Measurements from ENCODE around the gene ADGRF1.
"Not testable (repeated sequence)": the region's sequence is repeated elsewhere in the genome, so short reads cannot be mapped to it uniquely, and the experiment has no call there.

The ADGRF1 gene

GRCh38 chr6:47059216-47059885 is 17.2 kb upstream of the ADGRF1 start:
- intact Hi-C loops (cut with DNase I; ENCODE audit: low total_unique reads): no loop called here
- no peak for DNase-seq
- no peak overlapping the region for H3K27ac ChIP-seq

GRCh38 chr6:47057830-47058540 is 15.9 kb upstream of the ADGRF1 start:
- DNase-seq: no peak
- TF ChIP-seq CTCF (IDR thresholded peaks at IDR 0.05): no peak
- peaks cover 0 to 1% (median 0%) of the 10 kb centered on the region in 3 donors for H3K9me3 ChIP-seq

More at GRCh38 chr6:47059216-47059885, 17.2 kb upstream of the ADGRF1 start:
- no peak overlapping the region for H3K4me3 ChIP-seq
- TF ChIP-seq CTCF (IDR thresholded peaks at IDR 0.05): no peak
- no peaks in the 10 kb centered on the region for H3K36me3 ChIP-seq
- peaks cover 0 to 4% of the 10 kb centered on the region in 2 donors for H3K27me3 ChIP-seq
- H3K9me3 ChIP-seq: peaks cover 0 to 4% (median 0%) of the 10 kb centered on the region in 3 donors
- no peaks in the 10 kb centered on the region for H3K4me1 ChIP-seq

DNA sequence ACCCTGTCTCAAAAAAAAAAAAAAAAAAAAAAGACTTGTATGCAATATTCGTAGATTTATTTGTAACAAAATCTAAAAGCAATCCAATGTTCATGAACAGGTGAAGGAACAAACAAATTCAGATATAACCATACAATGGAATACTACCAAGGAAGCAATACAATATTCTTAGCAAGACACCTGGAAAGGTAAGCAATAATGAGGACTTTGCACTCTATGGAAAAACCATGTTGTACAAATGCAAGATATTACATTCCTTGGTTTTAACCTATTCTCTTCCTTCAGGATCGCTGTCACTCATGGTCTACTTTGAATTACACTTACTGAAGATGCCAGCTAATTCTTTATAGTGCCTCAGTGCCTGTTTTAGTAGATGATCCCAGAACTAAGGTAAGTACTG is 14.7 kb upstream of the ADGRF1 start:
- H3K27ac ChIP-seq: no peak overlapping the region
- intact Hi-C loops (cut with DNase I; ENCODE audit: low total_unique reads): no loop called here
- no peak for TF ChIP-seq CTCF (IDR thresholded peaks at IDR 0.05)

More at GRCh38 chr6:47057830-47058540, 15.9 kb upstream of the ADGRF1 start:
- no peaks in the 10 kb centered on the region for H3K4me1 ChIP-seq
- H3K4me3 ChIP-seq: no peak overlapping the region
- H3K27me3 ChIP-seq: peaks cover 0 to 4% of the 10 kb centered on the region in 2 donors
- H3K36me3 ChIP-seq: no peaks in the 10 kb centered on the region
- no peak overlapping the region for H3K27ac ChIP-seq
- intact Hi-C loops (cut with DNase I; ENCODE audit: low total_unique reads): no loop called here

DNA sequence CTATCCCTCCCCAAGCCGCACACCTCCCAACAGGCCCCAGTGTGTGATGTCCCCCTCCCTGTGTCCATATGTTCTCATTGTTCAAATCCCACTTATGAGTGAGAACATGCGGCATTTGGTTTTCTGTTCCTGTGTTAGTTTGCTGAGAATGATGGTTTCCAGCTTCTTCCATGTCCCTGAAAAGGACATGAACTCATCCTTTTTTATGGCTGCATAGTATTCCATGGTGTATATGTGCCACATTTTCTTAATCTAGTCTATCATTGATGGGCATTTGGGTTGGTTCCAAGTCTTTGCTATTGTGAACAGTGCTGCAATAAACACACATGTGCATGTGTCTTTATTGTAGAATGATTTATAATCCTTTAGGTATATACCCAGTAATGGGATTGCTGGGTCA is 12.2 kb upstream of the ADGRF1 start:
- H3K4me1 ChIP-seq; DNase-seq; intact Hi-C loops (cut with DNase I; ENCODE audit: low total_unique reads); H3K4me3 ChIP-seq; H3K27ac ChIP-seq; H3K27me3 ChIP-seq; H3K36me3 ChIP-seq; H3K9me3 ChIP-seq: not testable (repeated sequence)

More for the DNA sequence above, 14.7 kb upstream of the ADGRF1 start:
- Histone ChIP-seq H3K36me3 (no peaks in the 10 kb centered on the region), H3K4me1 (no peaks in the 10 kb centered on the region), H3K27me3 (peaks cover 0 to 4% of the 10 kb centered on the region in 2 donors), H3K9me3 (no peaks in the 10 kb centered on the region), H3K4me3 (no peak overlapping the region)
- no peak for DNase-seq

DNA sequence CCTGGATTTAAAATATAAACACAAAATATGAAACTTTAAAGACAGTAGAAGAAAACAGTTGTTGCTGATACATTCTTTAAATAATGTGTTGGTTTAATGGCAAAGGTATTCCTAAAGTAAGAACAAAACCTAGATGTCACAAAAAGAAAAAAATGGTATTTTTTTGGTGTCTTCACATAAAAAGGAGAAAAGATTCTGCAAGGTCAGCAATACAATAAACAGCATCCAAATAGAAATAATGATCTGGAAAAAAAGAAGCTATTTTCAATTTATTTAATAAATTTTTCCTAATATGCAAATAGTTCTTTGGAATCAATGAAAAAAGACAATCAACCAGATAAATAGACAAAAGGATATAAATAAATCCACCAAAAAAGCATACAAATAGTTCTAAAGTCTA is 6.5 kb upstream of the ADGRF1 start:
- no peaks in the 10 kb centered on the region for H3K36me3 ChIP-seq
- DNase-seq: no peak
- H3K9me3 ChIP-seq: no peaks in the 10 kb centered on the region
- H3K4me3 ChIP-seq: no peak overlapping the region
- intact Hi-C loops (cut with DNase I; ENCODE audit: low total_unique reads): no loop called here
- no peak for TF ChIP-seq CTCF (IDR thresholded peaks at IDR 0.05)
- H3K27ac ChIP-seq: no peak overlapping the region
- H3K27me3 ChIP-seq: peaks cover 0 to 2% of the 10 kb centered on the region in 2 donors
- peaks cover 0 to 7% (median 3%) of the 10 kb centered on the region in 4 donors for H3K4me1 ChIP-seq

Measured in tibial artery (tissue), 4 donors.